Renal pelvis (tissue), 4 donors: ENCODE data around the gene SLC9A7. TPM values are rescaled to one million over a fixed set of nuclear protein-coding genes. Genes with fewer than 3 reads are reported as not detected.

ENCODE experiments used
- DNase-seq: peaks from one replicate; pipeline ENCODE4 v3.0.0-alpha.2; 2013
- polyA plus RNA-seq, 3 donors: library from polyadenylated mRNA; unstranded; fragments of 120-200 nt; gene quantifications; one replicate each; pipeline ENCODE4 v1.2.1, GENCODE V29; 2013; ENCODE audit not compliant: insufficient read length in 3 of 3

Gene SLC9A7
- polyA plus RNA-seq, 3 donors: 4.0 to 4.8 (median 4.2) TPM

DNA sequence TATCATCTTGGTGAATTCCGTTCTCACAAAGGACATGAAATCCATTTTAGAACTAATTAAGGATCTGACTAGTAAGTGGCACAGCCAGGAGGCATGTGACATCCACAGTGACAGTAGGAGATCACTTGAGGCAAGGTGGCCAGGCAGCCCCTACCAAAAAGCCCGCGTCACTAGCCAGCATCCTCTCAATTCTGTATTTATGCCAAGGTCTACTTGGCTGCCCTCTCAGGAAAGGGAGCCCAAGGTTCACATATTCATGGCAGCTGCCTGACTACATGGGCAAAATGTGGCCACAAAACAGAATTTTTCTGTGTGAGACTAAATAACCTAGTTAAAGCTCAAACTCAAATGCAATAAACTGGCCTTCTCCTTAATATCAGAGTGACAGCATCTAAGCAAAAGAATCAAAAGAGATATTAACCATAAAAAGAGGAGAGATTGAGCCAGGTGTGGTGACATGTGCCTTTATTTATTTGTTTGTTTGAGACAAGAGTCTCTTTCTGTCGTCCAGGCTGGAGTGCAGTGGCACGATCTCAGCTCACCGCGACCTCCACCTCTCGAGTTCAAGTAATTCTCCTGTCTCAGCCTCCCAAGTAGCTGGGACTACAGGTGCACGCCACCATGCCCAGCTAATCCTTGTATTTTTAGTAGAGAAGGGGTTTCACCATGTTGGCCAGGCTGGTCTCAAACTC lies 51.5 kb downstream of the SLC9A7 start:
- no peak for DNase-seq

DNA sequence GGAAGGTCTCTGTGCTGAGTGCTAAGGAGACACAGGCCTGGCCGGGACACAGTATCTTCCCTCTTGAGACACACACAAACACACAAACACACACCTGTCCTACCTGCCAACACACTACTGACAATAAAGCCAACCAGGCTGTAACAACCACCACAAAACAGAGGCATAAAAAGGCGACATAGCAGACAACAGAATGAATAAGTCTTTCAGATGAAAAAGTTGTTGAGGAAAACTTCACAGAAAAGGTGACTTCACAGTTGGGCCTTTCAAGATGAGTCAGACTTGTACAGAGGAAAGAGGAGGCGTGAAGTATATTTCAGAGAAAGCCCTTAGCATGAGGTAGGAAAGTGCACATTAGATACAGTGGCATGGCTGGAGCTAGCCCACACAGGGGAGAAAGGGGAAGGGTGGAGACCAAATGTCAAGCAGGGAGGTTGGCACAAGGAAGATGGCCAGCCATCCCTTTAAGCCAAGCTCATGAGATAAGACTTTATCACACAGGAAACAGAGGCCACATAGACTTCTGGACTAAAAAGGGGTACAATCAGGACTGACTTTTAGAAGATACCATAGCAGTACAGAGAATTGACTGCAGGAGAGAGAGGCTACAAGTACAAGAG lies 54.0 kb downstream of the SLC9A7 start:
- DNase-seq: no peak

DNA sequence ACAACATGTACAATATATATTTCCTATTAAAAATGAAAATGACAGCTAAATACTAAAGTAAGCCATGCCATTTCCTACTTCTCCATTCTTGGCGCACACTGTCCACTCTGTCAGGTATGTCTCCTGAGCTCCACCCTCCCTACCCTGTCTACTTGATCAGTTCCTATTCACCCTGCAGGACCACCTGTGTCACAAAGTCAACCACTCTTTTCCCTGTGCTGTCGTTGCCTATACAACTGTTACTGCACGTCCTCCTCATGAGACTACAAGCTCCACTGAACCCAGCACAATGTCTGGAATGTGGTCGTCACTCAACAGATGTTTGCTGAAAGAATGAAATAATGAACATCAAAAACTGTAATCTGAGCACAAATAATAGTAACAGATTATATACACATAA lies 54.9 kb downstream of the SLC9A7 start:
- peak; percentile 24 for DNase-seq

DNA sequence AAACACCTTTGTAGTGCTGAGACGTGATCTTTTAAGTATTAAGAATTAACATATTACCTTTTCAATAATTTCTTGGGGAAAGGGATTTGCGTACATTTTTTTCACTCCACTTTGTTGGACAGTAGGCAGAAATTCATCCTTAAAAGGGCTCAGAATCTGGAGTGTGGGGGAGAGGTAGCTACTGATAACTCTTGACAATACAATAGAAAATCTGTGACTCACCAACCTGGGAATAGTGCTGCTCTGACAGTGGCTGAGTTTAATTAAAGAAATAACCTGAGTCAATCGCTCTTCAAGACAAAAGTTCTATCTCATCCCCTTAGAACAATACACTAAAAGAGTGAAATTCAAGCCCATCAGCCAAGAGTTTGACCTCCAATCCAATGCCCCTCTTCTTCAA lies 60.2 kb downstream of the SLC9A7 start:
- no peak for DNase-seq

DNA sequence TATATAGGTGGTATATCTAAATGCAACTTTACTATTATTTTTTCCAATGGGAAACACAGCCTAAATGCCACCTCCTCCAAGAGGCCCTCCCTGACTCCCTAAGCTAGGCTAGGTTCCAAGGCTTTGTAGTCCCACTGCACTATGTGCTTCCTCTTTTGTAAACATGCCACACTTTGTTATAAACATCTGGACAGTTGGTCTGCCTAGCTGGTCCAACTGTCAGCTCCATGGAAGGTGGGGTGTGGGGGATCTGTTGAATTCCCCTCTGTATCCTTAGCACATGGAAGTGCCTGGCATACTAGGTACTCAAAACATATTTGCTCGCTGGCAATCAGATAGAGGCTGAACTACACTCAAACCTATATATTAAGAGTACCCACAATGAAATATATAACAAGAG lies 63.4 kb downstream of the SLC9A7 start:
- DNase-seq: no peak

DNA sequence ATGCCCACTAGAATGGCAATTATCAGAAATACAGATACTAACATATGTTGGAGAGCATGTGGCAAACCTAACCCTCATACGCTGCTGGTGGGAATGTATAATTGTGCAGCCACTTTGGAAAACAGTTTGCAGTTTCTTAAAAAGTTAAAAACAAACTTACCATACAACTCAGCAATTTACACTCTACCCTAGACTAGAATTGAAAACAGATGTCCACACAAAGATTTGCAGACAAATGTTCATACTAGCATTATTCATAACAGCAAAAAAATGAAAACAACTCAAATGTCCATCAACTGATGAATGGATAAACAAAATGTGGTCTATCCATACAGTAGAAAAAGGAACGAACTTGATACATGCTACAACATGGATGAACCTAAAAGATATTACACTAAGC lies 64.4 kb downstream of the SLC9A7 start:
- DNase-seq: no peak

DNA sequence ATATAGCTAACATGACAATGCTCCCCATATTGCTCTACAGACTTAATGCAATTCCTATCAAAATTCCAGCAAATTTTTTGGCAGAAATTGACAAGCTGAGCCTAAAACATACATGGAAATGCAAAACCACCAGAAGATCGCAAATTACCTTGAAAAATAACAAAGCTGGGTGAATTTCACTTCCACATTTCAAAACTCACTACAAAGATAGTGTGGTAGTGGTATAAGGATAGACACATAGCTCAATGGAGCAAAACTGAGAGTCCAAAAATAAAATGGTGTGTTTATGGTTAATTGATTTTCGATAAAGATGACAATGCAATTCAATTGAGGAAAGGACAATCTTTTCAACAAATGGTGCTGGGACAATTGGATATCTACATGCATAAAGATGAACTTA lies 65.8 kb downstream of the SLC9A7 start:
- no peak for DNase-seq

DNA sequence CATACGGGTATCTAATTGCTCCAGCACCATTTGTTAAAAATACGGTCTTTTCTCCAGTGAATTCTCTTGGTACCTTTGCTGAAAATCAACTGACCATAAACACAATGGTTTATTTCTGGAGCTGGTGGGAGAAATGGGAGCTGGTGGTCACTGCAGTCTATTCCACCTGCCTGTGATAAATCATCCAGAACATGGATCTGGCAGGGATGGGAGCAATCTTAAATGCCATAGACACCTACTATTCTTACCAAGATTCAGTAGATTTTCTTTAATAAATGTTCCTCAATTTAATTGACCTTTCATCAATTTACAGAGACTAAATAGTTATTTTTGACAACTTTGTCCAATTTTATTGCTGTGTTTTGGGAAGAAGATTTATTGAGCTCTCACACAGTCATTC lies 68.1 kb downstream of the SLC9A7 start:
- no peak for DNase-seq

DNA sequence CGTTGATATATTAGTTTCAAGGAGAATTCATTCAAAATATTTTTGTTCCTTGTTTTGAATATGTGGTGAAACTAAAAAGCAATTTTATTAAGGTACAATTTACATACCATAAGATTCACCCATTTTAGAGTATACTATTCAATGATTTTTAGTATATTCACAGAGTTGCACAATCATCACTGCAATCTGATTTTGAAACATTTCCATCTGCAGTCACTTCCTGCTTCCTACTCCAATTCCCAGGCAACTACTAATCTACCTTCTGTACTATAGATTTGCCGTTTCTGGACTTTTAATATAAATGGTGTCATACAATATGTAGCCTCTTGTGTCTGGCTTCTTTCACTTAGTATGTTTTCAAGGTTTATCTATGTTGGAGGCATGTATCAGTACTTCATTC lies 71.3 kb downstream of the SLC9A7 start:
- no peak for DNase-seq

DNA sequence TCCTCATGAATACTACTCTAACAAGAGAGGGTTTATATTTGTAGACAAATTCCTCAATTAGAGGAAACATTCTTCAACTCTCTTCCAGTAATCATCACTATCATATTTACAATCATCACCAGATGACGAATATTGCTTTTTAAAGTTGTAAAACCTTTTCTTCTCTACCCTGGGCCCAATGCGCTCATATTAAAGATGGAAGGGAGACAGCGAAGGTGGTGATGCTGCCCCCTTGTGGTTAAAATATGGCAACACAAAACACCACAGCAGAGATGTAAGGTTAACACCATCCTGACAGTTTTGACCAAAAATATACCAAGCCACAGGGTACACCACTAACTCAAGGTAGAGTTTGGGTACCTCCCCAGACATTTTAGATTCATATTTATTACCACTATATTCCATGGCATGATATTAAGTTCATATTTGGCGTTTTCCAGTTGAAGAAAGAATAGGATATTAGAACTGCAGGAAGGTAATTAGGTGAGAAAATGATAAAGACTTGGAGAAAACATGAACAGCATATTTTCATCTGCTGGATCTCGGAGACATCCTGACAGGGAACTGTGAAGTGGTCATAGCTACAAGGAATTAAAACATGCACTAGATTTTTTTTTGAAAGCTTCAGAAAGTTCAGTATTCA lies 72.8 kb downstream of the SLC9A7 start:
- DNase-seq: peak; percentile 16

DNA sequence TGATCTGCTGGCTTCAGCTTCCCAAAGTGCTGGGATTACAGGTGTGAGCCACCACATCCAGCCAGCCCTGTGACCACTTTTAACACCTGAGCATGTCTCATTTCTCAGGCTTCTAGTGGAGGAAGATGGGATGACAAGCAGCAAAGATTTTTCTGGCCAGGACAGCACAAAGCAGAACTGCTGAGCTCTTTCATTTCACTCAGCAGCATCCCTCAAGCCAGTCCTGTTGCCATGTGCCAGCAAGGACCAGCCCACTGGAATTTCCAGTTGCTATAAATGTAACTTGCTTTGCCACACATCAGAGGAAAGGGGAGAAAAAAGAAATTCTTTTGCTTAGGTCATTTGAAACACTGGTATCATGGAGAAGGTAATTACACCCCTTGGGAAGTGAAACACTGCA lies 75.9 kb downstream of the SLC9A7 start:
- no peak for DNase-seq

DNA sequence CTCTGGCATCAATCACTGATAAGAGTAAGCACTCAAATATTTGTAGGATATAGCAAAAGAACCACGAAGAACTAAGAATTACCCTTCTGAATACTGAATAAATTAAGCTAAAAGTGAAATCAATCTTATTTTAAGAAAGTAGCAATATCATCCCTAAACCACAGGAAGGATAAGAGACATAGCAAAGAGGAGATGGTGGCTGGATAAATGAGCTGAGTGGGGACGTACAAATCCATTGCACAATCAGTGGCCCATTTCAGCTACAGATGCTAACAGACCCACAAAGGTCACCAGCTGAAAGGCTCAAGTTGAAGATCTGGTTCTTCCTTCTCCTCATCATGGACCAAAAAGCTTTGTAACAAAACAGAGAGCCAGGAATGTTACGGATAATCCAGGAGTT lies 77.1 kb downstream of the SLC9A7 start:
- no peak for DNase-seq

DNA sequence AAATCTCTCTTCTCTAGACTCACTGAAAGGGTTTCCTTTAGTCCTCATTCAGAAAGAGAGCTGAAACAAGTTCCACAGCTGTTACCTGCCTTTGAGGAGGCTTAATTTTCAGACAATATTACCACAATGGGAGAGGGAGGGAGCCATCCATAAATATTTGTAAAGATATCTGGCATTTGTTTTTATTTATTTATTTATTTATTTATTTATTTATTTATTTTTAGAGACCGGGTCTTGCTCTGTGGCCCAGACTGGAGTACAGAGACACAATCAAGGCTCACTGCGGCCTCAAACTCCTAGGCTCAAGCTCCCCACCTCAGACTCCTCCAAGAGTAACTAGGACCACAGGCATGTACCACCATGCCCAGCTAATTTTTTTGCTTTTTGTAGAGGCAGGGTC lies 80.7 kb downstream of the SLC9A7 start:
- no peak for DNase-seq

DNA sequence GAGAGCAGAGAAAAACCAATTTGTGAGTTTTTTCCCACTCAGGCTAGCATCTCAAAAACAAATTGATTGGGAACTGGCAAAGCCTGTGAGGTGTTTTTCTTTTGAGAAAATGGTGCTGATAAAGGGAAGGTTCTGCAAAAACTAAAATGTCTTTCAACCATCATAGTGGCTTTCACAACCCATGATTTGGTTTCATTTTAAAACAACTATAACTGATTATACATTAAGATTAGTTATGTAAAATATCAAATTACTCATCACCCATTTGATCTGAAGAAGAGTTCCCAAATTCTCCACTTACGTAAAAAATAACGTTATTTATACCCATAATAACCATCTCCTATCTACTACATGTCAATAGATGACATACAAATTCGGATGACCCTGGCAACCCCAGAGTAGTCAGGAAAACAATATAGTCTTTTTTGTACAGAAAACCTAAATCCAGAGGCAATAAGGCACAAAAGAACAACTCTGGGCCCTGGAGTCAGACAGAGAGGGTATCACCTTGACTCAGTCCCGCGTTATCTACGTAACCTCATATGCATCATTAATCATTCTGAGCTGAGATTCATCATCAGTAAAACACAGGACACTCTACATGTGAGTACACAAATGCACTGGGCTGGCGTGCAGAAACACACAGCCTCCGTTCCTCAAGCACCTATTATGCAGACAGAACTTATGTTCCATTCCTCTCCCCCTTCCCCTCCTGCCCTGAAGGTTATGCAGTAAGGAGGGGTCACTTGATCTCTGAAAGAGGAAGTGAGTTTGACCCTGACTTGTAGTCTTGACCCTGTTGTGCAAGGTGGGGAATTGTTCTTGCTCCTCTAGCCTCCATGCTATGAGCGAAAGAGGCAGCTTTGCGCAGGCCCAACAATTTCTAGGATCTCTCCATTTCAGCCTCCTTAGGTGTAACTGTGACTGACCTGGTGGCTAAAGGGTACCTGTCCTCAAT lies 82.2 kb downstream of the SLC9A7 start:
- DNase-seq: no peak

DNA sequence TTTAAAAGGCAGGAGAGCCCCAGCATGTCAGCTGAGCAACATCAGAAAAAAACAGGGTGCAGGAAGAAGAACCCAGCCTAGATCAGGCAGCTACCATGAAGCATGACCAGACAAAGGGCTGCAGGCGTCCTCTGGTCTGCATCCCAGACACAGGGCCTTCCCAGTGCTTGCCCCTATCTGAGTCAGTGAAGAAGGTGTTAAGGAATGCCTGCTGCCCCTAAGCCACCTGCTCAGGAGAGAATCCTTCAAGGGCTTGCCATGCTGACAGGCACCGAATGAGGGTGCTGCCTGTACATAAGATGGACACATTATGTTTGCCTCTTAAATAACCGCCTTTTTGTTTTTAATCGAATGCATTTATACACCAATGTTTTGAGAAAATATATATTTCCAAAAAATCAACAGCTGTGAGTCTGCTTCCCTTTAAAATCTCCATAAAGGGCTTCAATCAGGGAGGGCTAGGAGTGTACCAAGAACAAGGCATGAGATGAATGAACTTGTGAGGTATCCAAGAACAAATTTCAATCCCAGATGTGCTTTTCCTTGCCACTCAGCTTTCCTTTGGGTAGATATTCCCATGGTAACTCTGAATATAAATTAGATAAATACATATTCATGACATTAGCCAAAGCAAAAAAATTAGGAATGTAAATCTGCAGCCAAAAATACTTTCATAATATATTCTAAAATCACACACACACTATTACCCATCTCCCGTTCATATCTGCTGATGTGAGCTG lies 85.1 kb downstream of the SLC9A7 start:
- no peak for DNase-seq

DNA sequence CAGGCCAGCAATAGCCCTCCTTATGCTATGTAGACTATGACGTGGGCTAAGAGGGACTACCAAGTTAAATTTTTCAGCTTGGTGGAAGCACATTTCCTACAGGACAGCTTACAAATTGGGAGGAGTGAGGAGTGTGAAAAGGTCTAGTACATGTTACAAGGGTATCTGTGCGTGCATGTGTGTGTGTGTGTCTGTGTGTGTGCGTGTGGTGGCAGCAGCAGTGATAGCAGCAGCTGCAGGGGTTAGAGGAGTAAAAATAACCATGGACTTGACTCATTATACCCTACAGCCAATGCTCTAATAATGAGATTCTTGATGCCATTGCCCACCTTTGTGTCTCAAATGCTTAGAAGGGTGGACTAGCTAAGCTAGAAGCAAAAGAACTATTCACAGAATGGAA lies 88.6 kb downstream of the SLC9A7 start:
- DNase-seq: no peak

DNA sequence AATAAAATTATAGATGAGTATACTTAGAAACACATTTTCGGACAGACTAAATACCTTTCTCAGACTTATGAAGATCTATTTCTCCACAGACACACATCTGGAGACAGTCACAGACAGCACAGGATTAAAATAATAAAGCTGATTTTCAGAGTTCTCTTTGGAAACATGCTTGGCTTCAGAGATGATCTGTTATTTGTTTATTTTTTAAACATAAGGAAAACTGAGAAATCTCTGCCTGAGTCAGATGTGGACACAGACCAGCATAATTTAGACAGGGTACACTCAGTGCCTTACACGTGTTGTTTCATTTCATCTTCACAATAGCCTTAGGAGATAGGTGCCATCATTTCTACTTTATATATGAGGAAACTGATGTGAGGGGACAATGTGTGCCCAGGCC lies 92.1 kb downstream of the SLC9A7 start:
- no peak for DNase-seq

DNA sequence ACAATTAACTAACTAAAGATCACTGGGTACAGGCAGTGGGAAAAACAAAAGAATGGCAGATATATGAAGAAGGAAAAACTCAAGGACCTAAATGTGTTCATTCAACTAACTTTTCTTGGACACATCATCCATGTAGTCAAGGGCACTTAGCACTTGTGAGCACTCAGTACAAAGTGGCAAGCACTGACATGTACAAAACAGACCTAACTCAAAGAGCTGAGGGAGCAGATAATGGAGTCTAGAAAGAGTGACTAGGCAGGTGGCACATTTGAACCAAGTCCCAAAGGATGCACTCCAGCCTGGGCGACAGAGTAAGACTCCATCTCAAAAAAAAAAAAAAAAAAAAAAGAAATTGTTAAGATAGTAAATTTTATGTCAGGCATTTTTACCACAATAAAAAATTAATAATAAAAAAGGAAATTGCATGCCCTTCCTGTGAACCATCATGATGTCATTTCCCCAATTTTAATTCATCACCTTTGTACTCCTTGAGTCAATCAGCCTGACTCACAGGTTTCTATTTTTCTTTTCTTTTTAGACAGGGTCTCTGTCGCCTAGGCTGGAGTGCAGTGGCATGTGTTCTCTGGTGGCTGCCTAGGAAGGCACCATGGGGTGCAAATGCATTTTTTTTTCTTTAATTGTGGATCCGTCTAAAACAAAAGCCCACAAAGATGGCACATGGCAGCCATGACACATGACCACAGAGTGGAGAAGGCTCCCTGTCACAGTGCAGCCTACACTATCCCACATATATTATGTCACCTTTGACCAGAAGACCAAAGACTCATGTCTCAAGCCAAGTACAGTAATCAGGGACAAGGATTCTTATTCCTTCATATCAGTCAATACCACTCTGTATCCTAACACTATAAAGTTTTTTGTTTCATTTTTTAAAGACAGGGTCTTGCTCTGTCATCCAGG lies 93.4 kb downstream of the SLC9A7 start:
- no peak for DNase-seq

DNA sequence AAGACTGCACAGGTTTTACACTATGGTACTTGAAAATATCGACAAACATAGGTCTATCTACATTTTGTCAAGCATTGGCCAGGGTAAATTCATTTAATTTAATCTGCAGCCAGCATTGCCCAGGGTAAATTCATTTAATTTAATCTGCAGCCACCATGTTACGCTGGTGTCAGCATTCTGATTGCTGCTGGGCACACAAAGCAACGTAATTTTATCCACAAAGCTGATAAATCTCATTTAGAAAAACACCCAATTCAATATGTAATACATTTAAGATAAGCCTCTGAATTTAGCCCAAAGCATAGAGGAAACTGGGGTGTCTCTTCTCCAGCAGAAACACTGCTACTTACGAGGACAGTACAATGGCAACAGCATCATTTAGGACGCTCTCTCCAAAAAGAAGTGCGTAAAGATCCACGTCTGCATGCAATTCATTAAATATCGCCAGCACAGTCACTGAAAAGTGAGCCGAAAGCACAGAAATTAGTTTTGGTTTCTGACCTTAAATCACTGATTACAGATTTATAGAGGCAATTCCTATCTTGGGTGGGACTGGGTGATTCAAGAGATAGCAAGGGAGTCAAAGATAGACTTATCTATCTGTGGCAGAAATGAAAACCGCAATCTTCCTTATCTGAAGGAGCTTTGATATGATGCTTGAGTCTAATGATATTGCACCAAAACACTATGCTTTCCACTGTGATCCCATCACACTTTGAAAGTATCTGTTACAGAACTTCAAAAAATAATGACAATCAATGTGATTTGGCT lies 96.5 kb downstream of the SLC9A7 start:
- DNase-seq: no peak

DNA sequence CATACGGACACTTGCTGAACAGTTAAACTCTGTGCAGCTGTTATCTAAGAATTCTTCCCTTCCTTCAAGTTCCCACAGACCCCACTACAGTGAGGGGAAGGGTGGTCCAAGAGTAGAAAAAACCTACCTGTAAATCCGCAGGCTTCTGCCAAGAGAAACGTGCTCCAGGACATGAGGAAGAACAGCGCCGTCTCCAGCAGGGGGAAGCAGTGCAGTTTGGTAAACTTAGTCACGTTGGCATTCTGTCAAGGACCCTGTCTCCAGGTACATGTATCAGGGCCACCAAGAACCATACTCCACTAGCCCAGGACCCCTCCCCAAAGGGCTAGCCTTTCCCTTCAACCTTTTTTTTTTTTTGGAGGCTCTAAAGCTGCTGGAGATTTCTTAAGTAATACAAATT lies 105.4 kb downstream of the SLC9A7 start:
- no peak for DNase-seq
